ENCODE measurements around the gene C22orf42. TPM values are rescaled to one million over a fixed set of nuclear protein-coding genes. Genes with fewer than 3 reads are reported as not detected.
"Not testable (repeated sequence)": the region's sequence is repeated elsewhere in the genome, so short reads cannot be mapped to it uniquely, and the experiment has no call there.

Gene C22orf42, protein sequence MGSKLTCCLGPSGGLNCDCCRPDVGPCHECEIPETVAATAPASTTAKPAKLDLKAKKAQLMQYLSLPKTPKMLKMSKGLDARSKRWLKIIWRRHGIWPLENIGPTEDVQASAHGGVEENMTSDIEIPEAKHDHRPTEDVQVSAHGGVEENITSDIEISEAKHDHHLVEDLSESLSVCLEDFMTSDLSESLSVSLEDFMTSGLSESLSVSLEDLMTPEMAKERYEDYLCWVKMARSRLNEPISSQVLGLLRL
- polyA plus RNA-seq (ENCODE audit: insufficient read length) = not detected
- long read RNA-seq, donor 1 = 0 reads
- long read RNA-seq, donor 2 = 0 reads
- long read RNA-seq, donor 3 = 0 reads
- long read RNA-seq, donor 4 = 0 reads
- long read RNA-seq, donor 5 = 0 reads
- long read RNA-seq, donor 6 = 0 reads
- long read RNA-seq, donor 7 = 0 reads
- long read RNA-seq, donor 8 = 0 reads

GRCh38 chr22:32158712-32159533 lies at the start of gene C22orf42:
TSS of gene C22orf42 (minus strand) at chr22:32159303. CDS start at chr22:32159215, 88 bp downstream.
- DNase-seq = no peak

DNA sequence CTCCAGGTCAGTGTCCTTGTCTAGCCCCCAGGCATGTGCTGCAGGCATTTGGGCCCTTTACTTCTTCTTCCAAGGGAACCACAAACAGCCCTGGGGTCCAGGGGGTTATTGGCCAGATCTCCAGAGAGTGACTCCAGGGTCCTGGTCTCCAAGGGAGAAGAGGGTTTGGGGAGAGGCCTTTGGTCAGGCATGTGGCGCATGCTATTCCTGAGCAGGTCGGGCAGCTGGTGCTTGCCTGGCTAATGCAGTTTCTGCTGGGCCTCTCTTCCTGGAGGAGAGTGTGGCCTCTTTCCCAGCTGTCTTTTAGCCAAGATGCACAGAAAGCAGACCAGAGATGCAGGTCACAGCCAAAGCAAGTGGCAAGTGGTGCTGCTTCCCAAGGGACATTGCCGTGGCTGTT lies 49.6 kb upstream of the C22orf42 start:
- no peak for DNase-seq

DNA sequence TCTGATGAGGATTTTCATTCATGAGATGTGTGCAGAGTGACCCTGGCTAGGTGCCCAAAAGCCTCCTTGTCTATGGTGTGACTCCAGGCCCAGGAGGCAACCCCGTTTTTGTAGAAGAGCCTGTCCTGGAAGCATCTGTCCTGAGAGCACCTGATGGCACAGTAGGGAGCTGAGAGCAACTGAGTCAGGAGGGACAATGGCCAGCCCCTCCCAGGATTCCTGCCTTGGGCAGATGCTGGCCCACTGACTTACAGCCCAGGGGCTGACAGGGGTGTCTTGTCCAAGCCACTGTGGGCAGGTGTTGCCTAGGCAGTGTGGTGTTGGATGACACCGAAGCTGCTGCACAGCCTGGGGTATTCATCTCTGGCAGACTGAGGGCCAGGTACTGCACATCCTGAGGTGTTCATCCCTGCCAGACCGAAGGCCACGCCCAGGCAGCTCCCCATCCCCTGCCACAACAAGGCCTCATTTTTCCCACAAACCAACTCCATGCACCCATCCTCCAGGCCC lies 48.9 kb upstream of the C22orf42 start:
- DNase-seq = no peak

GRCh38 chr22:32206774-32207758 lies 48.0 kb upstream of the C22orf42 start:
- no peak for DNase-seq

GRCh38 chr22:32205974-32206773 lies 47.1 kb upstream of the C22orf42 start:
- no peak for DNase-seq

DNA sequence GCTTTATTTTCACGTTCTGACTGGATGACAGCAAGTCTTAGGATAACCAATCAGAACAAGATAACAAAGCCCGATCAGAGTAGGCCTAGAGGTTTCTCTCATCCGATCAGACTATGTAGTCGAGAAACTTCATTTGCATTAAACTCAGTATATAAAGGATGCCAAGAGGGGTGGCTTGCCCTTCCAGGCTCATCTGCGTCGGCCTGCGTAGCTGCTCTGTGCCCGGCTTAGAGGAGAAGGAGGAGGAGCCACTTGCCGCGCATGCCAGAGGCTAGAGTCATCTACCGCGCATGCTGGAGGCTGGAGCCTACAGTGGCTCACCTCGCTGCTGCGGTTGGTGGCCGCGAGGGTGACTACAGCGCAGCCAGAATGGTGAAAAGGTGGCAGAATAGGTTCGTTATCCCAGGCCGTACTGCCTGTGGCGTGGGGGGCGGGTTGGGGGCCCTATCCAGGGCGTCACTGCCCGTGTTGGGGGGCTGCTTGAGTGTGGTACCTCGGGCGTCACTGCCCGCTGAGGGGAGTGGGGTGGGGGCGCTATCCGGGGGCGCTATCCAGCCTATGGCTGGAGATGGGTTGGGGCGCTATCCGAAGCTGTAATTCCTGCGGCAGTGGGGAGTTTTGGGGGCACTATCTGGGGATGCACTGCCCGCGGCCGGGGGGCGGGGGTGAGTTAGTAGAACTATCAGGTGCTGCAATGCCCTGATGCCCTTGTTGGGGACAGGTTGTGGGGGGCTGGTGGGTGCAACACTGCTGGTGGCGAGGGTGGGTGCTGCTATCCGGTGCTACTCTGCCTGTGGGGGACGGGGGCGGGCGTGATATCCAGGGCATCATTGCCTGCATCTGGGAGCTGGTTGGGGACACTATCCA lies 46.0 kb upstream of the C22orf42 start, which contains the start of gene RFPL2:
Gene RFPL2 (minus strand): TSS at position 218 of the 867 bp plus-strand sequence. CDS start 2,622 bp downstream, outside the sequence.
- no peak for DNase-seq

DNA sequence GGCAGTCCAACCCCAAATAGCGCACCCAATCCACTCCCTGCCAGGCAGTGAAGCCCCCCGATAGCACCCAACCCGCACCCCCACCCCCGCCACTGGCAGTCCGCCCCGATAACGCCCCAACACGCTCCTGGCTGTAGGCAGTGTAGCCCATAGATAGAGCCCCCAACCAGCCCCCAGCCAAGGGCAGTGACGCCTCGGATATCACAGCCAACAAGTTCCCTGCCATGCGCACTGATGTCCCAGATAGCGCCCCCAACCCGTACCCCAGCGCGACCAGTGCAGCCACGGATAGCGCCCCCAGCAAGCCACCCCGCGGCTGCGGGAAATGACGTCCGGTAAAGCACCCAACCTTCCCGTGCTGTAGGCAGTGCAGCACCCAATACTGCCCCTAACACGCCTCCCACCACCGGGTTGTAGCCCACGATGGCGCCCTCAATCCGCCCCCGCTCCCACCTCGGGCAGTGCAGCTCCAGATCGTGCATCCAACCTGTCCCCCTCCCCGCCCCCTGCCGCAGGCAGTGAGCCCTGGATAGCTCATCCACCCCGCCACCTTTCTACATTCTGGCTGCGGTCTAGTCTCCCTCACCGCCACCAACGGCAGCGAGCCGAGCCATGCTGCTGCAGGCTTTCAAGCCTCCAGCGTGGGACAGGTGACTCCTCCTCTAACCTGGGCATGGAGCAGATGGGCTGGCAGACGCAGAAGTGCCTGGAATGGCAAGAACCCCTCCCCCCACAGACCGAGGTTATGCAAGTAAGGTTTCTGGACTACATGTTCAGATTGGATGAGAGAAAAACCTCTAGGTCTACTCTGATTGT lies 45.1 kb upstream of the C22orf42 start:
- DNase-seq = no peak

DNA sequence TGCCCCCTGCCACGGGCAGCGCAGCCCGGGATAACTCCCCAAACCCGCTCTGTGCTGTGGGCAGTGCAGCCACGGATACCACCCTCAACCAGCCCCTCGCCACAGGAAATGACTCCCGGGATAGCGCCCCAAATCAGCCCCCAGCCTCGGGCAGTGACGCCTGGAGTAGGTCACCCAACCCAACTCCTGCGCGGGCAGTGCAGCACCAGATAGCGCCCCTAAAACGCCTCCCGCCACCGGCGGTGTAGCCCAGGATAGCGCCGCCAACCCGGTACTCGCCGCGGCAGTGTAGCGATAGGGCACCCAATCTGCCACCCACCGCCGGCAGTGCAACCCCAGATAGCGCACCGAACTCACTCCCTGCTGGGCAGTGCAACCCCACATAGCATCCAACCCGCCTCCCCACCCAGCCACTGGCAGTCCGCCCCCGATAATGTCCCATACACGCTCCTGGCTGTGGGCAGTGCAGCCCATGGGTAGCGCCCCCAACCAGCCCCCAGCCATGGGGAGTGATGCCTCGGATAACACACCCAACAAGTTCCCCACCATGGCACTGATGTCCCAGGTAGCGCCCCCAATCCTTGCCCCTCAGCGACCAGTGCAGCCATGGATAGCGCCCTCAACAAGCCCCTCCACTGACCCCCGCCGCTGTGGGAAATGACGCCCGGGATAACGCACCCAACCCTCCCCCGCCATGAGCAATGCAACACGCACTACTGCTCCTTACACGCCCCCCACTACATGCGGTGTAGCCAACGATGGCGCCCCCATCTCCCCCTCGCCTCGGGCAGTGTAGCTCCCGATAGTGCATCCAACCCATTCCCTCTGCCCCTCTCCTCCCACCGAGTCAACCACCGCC lies 44.3 kb upstream of the C22orf42 start:
- DNase-seq = no peak

GRCh38 chr22:32202539-32203180 lies 43.6 kb upstream of the C22orf42 start:
- peak; percentile 57 for DNase-seq

DNA sequence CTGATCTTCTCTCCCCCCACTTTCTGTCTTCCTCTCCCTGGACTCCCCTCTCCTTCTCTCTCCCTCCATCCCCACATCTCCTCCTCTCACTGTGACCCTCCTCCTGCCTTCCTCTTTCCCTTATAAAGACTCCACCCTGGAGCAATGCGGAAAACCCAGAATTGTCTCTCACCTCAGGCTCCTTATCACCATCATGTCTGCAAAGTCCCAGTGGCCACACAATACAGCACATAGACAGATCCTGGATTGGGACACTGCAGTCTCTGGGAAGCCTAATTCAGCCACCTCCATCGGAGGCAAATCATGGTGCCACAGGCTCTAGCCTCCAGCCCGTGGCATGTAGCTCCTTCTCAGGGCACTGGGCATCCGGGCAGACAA lies 43.0 kb upstream of the C22orf42 start:
- DNase-seq = no peak

- DNase-seq = no peak
These were observed 41.6 kb upstream of the C22orf42 start for GRCh38 chr22:32200752-32201151.

GRCh38 chr22:32199961-32200360 lies 40.9 kb upstream of the C22orf42 start:
- DNase-seq = no peak

DNA sequence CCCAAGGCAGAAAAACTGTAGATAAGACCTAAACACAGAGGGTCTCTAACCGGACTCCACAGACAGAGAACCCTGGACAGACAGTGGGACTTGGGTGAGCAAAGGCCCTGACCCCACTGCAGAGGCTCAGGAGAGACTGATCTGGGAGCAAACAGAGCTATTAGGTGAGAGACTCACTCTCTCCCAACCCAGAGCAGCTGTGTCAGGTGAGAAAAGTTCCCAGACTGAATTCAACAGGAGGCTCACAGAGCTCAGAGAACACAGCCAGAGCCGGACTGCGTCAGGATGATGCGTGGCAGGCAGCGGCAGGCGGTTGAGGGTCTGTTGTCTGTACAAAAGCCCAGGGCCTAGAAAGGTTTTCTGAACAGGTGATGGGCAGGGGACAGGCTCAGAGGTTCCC lies 40.2 kb upstream of the C22orf42 start:
- DNase-seq = no peak

- DNase-seq = not testable (repeated sequence)
These were observed 38.6 kb upstream of the C22orf42 start for GRCh38 chr22:32197553-32198226.

DNA sequence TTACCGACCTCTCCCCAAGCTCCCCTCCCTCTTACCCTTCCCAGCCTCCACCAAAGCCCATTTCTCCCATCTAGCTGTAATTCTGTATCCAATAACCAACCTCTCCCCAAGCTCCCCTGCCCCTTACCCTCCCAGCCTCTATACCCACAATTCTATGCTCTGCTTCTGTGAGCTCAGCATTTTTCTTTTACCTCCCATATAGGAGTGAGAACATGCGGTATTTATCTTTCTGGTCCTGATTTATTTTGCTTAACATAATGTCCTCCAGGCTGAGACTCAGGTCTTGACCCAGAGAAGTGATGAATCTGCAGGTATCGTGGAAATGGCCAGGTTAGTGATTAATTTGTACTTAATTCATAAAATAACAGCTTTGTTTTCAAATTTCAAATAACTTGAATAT lies 36.8 kb upstream of the C22orf42 start:
- DNase-seq = not testable (repeated sequence)

- not testable (repeated sequence) for DNase-seq
These were observed 34.2 kb upstream of the C22orf42 start for GRCh38 chr22:32193346-32193745.

DNA sequence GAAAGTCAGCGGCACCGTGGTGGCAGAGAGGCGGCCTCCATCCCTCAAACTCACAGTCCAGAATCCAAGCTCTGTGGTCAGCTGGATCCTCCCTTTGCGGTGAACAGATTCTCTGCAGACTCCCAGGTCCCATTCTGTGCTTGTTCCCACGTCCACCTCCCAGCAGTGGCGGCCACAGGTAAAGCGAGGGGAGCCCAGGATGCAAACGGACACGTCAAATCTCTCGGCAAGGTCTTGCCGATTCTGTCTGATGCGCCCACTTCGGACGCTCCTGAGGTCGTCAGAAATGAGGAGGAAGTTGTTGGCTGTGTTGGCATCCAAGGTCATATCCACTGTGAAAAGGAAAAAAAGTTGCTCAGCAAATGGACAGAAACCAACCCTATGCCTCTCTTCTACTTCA lies 31.9 kb upstream of the C22orf42 start:
- not testable (repeated sequence) for DNase-seq
